ENCODE measurements around the gene PPEF1.
"Not testable (repeated sequence)": the region's sequence is repeated elsewhere in the genome, so short reads cannot be mapped to it uniquely, and the experiment has no call there.

The PPEF1 gene

GRCh38 chrX:18757956-18758932 lies 50.8 kb downstream of the PPEF1 start:
- Histone ChIP-seq H3K4me1 (no peaks in the 10 kb centered on the region), H3K4me2 (no peak overlapping the region), H3K9ac (no peak overlapping the region), H3K4me3 (no peak overlapping the region), H3K36me3 (no peaks in the 10 kb centered on the region), H3K27me3 (peaks cover 5 to 67% (median 46%) of the 10 kb centered on the region in 11 experiments; a peak in 21 of 22 replicates), H3K9me3 (replicated peaks in 1 of 11) (no peaks in the 10 kb centered on the region), H4K20me1 (no peaks in the 10 kb centered on the region), H3K27ac (no peak overlapping the region)
- TF ChIP-seq Cebpa-rat (IDR thresholded peaks at IDR 0.05) = no peak

GRCh38 chrX:18761750-18762149 lies 54.3 kb downstream of the PPEF1 start:
- Histone ChIP-seq H3K27me3 (peaks cover 5 to 60% (median 27%) of the 10 kb centered on the region in 11 experiments; a peak in 21 of 22 replicates), H3K4me1 (no peaks in the 10 kb centered on the region), H3K9ac (no peak overlapping the region), H4K20me1 (no peaks in the 10 kb centered on the region), H3K4me3 (no peak overlapping the region), H3K27ac (no peak overlapping the region), H3K9me3 (replicated peaks in 1 of 11) (no peaks in the 10 kb centered on the region), H3K36me3 (no peaks in the 10 kb centered on the region), H3K4me2 (no peak overlapping the region)
- TF ChIP-seq Cebpa-rat (IDR thresholded peaks at IDR 0.05) = no peak

- H3K9me3 ChIP-seq (replicated peaks in 1 of 11); H3K4me2 ChIP-seq; H4K20me1 ChIP-seq; H3K4me1 ChIP-seq; H3K36me3 ChIP-seq; H3K27ac ChIP-seq; H3K4me3 ChIP-seq; H3K9ac ChIP-seq: not testable (repeated sequence)
- peaks cover 5 to 64% (median 17%) of the 10 kb centered on the region in 11 experiments; a peak in 20 of 22 replicates for H3K27me3 ChIP-seq
Observed at GRCh38 chrX:18763106-18763505, 55.7 kb downstream of the PPEF1 start.

GRCh38 chrX:18769364-18769763 lies 61.9 kb downstream of the PPEF1 start:
- H3K9me3 ChIP-seq (replicated peaks in 1 of 11) = peaks cover 13 to 21% (median 18%) of the 10 kb centered on the region in 11 experiments; a peak in 21 of 22 replicates
- H3K4me3 ChIP-seq = no peak overlapping the region
- H3K27me3 ChIP-seq = peaks cover 13 to 47% (median 30%) of the 10 kb centered on the region in 11 experiments; a peak in 18 of 22 replicates
- no peaks in the 10 kb centered on the region for H3K4me1 ChIP-seq
- H3K4me2 ChIP-seq = no peak overlapping the region
- no peak for TF ChIP-seq Cebpa-rat (IDR thresholded peaks at IDR 0.05)
- H4K20me1 ChIP-seq = no peaks in the 10 kb centered on the region
- no peaks in the 10 kb centered on the region for H3K36me3 ChIP-seq
- no peak overlapping the region for H3K27ac ChIP-seq
- no peak overlapping the region for H3K9ac ChIP-seq

- Histone ChIP-seq H3K27me3 (peaks cover 11 to 47% (median 30%) of the 10 kb centered on the region in 11 experiments; a peak in 18 of 22 replicates), H3K4me1 (no peaks in the 10 kb centered on the region), H3K9ac (no peak overlapping the region), H4K20me1 (no peaks in the 10 kb centered on the region), H3K4me3 (no peak overlapping the region), H3K27ac (no peak overlapping the region), H3K36me3 (no peaks in the 10 kb centered on the region), H3K9me3 (replicated peaks in 1 of 11) (peaks cover 13 to 25% (median 18%) of the 10 kb centered on the region in 11 experiments; a peak in 21 of 22 replicates), H3K4me2 (no peak overlapping the region)
- no peak for TF ChIP-seq Cebpa-rat (IDR thresholded peaks at IDR 0.05)
Observed at GRCh38 chrX:18769812-18770573, 62.5 kb downstream of the PPEF1 start.

- no peak overlapping the region for H3K4me3 ChIP-seq
- no peaks in the 10 kb centered on the region for H4K20me1 ChIP-seq
- H3K27me3 ChIP-seq = peaks cover 3 to 51% (median 35%) of the 10 kb centered on the region in 11 experiments; a peak in 18 of 22 replicates
- H3K9me3 ChIP-seq (replicated peaks in 1 of 11) = peaks cover 0 to 4% (median 0%) of the 10 kb centered on the region in 11 experiments; a peak in 1 of 22 replicates
- no peaks in the 10 kb centered on the region for H3K36me3 ChIP-seq
- no peak overlapping the region for H3K9ac ChIP-seq
- H3K4me2 ChIP-seq = no peak overlapping the region
- no peak overlapping the region for H3K27ac ChIP-seq
- no peak for TF ChIP-seq Cebpa-rat (IDR thresholded peaks at IDR 0.05)
- H3K4me1 ChIP-seq = no peaks in the 10 kb centered on the region
Observed at GRCh38 chrX:18789916-18790315, 82.5 kb downstream of the PPEF1 start.

- TF ChIP-seq Cebpa-rat (IDR thresholded peaks at IDR 0.05) = no peak
- no peak overlapping the region for H3K9ac ChIP-seq
- H3K27ac ChIP-seq = no peak overlapping the region
Observed at GRCh38 chrX:18792828-18793227, 85.4 kb downstream of the PPEF1 start.

GRCh38 chrX:18793601-18794089 lies 86.2 kb downstream of the PPEF1 start:
- H3K4me3 ChIP-seq = no peak overlapping the region
- TF ChIP-seq Cebpa-rat (IDR thresholded peaks at IDR 0.05) = no peak
- no peaks in the 10 kb centered on the region for H3K4me1 ChIP-seq
- H3K27me3 ChIP-seq = peaks cover 3 to 67% (median 48%) of the 10 kb centered on the region in 11 experiments; a peak in 20 of 22 replicates
- H3K9ac ChIP-seq = no peak overlapping the region
- no peaks in the 10 kb centered on the region for H3K36me3 ChIP-seq
- no peaks in the 10 kb centered on the region for H4K20me1 ChIP-seq
- no peak overlapping the region for H3K27ac ChIP-seq
- no peak overlapping the region for H3K4me2 ChIP-seq
- H3K9me3 ChIP-seq (replicated peaks in 1 of 11) = no peaks in the 10 kb centered on the region

More at GRCh38 chrX:18792828-18793227, 85.4 kb downstream of the PPEF1 start:
- Histone ChIP-seq H3K4me3 (no peak overlapping the region), H3K4me1 (no peaks in the 10 kb centered on the region), H4K20me1 (no peaks in the 10 kb centered on the region), H3K4me2 (no peak overlapping the region), H3K36me3 (no peaks in the 10 kb centered on the region), H3K9me3 (replicated peaks in 1 of 11) (no peaks in the 10 kb centered on the region), H3K27me3 (peaks cover 3 to 72% (median 43%) of the 10 kb centered on the region in 11 experiments; a peak in 20 of 22 replicates)

GRCh38 chrX:18797141-18797540 lies 89.7 kb downstream of the PPEF1 start:
- H3K4me3 ChIP-seq = no peak overlapping the region
- no peaks in the 10 kb centered on the region for H3K9me3 ChIP-seq (replicated peaks in 1 of 11)
- H4K20me1 ChIP-seq = no peaks in the 10 kb centered on the region
- no peaks in the 10 kb centered on the region for H3K36me3 ChIP-seq
- H3K27me3 ChIP-seq = peaks cover 3 to 52% (median 47%) of the 10 kb centered on the region in 11 experiments; a peak in 20 of 22 replicates
- H3K27ac ChIP-seq = no peak overlapping the region
- no peak overlapping the region for H3K9ac ChIP-seq
- H3K4me1 ChIP-seq = no peaks in the 10 kb centered on the region
- no peak overlapping the region for H3K4me2 ChIP-seq
- TF ChIP-seq Cebpa-rat (IDR thresholded peaks at IDR 0.05) = no peak
